CD4-positive, alpha-beta T cell treated with Interleukin-17A for 1 hour (primary cell): ENCODE results near the gene DSCAM.

Source experiments
- DNase-seq: peaks from one replicate; pipeline ENCODE4 v3.0.0-alpha.2; 2020

Gene DSCAM

DNA sequence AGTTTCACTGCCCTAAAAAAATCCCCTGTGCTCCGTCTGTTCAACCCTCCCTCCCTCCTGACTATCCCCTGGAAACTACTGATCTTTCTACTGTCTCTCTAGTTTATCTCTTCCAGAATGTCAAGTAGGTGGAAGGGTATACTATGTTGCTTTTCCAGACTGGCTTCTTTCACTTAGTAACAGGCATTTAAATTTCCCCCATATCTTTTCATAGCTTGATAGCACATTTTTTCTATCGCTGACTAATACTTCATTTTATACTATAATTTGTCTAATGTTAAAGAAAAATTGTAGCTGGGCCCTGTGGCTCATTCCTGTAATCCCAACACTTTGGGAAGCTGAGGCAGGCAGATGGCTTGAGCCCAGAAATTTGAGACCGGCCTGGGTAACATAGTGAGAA is 142.8 kb downstream of the DSCAM start:
- no peak for DNase-seq

DNA sequence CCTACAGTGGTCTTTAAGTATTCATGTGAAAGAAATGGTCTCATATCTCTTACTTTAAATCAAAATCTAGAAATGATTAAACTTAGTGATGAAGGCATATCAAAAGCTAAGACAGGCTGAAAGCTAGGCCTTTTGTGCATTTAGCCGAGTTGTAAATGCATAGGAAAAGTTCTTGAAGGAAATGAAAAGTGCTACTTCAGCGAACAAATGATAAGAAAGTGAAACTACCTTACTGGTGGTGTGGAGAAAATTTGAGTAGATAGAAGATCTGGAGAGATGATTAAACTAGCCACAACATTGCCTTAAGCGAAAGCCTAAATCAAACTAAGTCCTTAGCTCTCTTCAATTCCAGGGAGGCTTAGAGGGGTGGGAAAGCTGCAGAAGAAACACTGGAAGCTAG is 147.6 kb downstream of the DSCAM start:
- DNase-seq = no peak

DNA sequence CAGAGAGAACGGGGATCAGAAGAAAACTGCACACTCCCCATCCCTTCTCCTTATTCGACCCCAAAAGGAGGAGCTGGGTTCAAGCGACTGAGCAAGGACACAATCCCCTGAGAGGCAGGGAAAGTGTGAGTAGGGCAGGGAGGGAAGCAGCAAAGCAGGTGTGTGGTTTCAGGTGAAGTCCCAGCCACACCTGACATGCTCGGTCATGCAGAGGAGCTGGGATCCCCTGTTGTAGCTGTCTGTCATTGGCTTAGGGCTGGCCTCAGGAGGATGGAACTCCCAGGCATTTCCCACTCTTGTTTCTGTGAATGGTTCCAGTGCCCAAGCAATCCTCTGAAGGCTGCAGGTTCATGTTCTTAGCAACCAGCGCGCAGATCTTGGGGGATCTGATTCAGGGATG is 150.7 kb downstream of the DSCAM start:
- DNase-seq = no peak

- DNase-seq = no peak
These were observed 157.1 kb downstream of the DSCAM start for GRCh38 chr21:40689840-40690360.

DNA sequence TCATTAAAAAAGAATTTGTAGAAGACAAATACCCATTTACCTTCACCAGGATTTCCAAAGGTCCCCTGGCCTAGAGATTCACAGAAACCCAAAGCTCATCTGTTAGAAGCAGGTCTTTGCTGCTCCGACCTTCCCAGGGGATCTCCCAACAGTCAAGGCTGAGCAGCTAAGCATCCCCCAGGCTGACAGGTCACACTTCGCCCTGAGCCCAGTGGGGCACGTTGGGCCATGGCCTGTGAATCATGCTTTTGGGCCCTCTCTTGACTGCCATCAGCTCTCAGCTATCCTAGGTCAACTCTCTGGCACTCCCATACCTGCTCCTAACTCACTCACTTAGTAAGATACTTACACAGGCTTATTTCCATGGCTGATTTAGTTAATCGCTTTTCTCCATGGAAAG is 157.7 kb downstream of the DSCAM start:
- DNase-seq = no peak

DNA sequence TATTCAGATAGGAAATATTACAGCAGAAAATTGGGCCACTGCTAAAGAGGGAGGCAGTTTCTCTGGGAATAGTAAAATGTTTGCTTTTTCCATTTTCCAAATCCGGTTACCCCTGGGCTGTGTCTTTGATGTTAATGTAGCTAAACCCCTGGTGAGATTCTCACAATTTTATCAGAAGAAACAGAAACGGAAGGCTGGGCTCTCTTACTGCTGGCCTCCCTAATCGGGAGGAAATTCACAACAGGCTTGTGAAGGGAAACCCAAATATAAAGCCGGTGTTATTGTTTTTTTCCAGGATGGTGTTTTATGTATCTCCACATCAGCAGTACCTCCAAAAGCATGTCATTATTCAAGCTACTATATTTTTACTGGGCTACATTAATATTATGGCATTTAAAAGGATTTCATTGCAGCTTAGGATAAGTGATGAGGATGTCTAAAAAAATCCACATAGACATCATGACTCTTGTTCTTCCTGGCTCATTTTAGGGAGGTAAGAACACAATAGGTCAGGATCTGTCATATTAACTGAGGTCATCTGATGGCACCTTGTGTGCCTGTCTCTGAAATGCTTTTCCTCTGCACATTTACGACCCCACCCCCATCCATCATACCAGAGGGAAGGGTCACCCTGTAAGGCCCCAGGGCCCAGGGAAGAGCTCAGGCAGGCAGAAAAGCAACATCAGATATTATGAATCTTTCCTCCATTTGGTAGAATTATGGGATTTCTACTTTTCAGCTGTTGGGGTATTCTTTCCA is 158.7 kb downstream of the DSCAM start:
- no peak for DNase-seq

DNA sequence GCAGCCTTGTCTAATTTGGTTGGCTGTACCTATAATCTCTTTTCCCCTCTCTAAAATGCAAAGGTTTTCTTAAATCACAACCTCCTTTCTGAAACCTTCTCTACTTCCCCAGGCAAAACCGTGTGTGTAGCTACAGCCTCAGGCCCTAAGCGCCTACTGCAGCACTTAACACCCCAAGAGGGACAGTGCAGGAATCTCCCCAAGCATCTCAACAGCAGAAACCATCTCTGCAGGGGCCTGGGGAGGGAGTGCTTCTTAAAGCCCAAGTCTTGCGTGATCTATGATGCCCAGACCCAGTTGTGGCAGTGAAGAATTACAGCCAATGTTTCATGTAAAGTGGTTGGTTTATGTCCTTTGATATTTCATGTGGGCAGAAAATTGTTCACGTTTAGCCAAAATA is 159.3 kb downstream of the DSCAM start:
- no peak for DNase-seq

DNA sequence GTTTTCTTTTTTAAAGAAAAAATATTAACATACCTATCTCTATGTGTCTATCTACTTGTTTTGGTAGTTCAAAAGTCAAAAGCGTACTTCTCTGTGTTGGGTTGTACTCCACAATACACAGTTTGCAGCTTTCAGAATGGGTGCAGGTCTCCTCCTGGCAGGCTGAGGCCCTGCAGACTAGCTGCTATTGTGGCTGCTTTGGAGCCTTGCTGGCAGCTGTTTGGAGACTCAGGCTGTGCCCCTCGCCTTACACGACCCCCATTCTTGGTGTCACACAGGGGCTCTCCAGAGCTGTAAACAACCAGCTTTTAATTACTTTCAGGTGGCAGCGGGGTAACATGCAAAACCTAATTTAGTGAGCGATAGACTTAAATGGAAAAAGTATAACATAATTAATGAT is 160.4 kb downstream of the DSCAM start:
- DNase-seq = no peak

- no peak for DNase-seq
These were observed 161.8 kb downstream of the DSCAM start for GRCh38 chr21:40685141-40685540.

GRCh38 chr21:40684726-40685125 is 162.2 kb downstream of the DSCAM start:
- no peak for DNase-seq

- DNase-seq = no peak
These were observed 163.6 kb downstream of the DSCAM start for GRCh38 chr21:40683349-40683748.

DNA sequence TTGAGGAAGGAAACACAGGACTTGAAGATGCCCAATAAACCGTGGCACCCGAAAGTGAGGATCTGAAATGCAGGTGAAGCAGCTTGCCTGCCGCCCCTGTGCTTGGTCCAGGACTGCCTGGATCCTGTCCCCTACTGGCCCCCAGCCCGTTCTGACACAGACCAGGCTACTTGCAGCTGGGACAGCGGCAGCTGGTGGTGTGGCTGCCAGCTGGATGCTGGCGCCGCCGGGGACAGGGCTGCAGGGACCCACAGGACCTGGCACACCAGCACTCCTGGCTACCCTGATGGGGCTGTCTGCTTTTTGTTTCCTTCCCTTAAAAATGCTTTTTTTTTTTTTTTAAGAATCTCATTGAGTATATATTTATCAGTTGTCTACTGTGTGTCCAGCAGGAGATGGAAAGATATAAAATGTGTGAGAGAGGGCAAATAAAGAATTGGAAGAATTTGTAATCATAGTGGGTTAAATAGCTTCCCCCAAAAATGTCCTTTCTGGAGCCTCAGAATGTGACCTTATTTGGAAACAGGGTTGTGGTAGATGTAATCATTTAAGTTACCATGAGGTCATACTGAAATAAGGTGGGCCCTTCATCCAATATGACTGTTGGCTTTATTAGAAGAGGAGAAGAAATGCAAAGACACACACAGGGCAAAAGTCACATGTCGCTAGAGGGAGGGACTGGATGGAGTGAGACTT is 165.6 kb downstream of the DSCAM start:
- no peak for DNase-seq

DNA sequence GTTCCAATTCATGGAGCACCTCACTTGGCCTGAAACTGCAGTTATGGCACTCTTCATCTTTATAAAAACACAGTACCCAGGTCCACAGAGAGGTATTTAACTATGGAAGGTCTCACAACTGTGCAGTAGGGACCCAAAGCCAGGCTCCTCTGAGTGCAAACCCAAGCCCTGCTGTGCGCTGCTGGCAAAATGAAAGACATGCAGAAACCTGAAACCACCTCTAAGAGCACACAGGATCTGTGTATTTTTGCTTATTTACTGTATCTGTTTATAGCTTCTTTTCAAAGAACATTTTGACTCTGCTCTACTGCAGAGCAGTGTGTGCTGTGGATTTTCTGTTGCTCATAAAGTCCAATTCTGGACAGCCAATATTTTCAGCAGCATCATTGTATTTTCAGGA is 166.6 kb downstream of the DSCAM start:
- no peak for DNase-seq

DNA sequence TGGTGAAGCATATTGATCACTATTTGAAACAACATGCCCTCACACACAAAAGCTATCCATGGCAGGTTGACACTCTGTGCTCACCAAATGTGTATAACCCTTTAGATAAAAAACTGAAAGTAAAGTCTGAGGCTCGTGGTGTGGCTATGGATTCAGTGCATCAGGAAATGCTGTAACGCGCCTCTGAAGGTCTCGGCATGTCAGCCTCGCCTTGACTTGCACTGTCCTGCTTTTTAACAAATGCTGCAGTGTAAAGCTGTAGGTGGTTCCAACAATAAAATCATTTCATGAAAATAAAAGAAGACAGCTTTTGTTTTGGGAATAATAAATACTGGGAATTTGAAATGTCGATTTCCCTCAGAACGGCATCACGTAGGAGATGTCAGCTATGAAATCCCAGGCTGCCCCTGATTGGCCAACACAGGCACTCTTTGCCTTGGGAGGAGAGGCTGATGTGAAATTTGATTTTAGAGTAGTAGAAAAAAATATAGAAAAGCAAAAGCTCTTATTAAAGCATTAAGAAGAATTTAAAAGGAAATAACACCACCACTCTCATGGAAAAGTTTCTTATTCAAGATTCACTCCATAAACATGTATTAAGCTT is 168.2 kb downstream of the DSCAM start:
- DNase-seq = no peak

DNA sequence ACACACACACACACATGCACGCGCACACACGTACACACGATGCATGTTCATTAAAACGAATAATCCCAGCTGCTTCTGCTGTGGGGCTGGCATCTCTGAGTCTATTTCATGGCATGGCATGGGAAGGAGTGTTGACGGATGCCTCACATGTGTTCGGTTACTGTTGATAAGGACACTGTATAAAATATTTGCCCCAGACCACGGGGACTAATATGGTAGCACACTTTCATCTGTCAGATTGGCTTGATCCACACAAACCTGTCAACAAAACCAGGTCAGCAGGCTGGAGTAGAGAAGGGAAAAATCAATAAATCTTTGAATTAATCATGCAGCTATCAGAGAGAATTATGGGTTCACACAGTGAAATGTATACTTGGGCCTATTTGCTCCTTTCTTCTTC is 171.9 kb downstream of the DSCAM start:
- DNase-seq = no peak

- no peak for DNase-seq
These were observed 174.4 kb downstream of the DSCAM start for GRCh38 chr21:40672602-40673001.

GRCh38 chr21:40671716-40672115 is 175.2 kb downstream of the DSCAM start:
- no peak for DNase-seq

DNA sequence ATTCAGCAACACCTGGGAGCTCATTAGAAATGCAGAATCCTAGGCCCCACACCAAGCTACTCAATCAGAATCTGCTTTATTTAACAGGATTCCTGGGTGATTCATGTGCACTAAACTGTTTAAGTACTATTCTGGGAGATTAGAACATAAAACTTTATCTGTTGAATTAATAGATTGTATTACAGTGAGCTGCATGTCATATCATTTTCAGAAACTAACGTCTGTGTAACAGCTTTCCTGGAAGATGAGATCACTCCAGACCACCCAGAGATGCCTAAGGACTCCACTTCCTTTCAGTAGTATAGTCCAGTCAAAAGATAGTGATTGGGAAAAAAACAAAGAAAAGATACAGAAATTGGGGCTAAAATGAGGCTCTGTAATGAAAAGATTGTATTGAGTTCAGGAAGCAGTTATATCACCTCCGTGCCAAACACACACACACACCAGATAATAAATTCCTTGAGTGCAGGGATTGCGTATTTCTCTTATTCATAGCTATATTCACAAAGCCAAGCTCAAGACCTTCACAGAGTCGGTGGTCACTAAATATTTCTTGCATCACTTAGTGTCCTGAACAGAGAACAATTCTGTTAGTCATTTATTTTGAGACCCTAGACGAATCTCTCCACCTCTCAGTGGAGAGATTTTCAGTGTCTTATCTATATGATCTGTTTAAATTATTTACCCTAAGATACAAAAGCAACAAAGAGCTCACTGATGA is 178.2 kb downstream of the DSCAM start:
- DNase-seq = no peak

DNA sequence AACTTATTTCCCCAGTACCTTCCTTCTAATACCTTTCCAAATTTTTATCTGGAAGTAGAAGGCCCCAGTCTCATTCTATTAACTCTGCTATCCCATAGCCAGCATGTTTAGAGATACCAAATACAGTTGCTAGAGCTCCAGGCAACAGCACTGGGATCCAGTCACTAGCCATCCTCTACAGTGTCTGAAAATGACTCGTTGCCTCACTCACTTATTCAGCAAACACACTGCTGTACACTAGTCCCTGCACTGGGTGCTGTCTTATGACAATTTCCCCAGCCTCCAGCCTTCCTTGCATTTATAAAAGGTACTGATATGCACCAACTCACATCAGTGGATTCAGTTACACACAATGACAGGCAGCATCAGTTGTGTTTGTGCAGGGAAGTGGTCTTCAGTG is 179.0 kb downstream of the DSCAM start:
- DNase-seq = no peak

GRCh38 chr21:40662889-40663288 is 184.1 kb downstream of the DSCAM start:
- no peak for DNase-seq

GRCh38 chr21:40660461-40660860 is 186.5 kb downstream of the DSCAM start:
- DNase-seq = no peak

DNA sequence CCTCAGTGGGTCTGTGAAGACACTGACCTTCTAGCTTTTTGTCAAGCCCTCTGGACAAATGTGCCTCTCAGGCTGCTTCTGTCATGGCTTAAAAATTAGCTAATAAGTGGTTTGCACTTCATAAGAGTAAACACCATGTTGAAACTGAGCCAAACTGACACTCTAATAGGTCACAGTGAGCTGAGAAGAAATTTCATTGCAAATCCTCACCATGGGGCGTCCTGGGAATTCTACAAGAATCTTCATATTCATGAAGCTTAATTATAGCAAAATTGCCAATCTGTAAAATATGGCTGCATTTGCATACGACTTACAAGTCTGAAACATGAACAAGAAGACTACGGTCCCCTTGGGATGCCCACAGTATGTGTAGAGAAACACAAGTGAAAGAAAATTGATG is 188.6 kb downstream of the DSCAM start:
- no peak for DNase-seq

DNA sequence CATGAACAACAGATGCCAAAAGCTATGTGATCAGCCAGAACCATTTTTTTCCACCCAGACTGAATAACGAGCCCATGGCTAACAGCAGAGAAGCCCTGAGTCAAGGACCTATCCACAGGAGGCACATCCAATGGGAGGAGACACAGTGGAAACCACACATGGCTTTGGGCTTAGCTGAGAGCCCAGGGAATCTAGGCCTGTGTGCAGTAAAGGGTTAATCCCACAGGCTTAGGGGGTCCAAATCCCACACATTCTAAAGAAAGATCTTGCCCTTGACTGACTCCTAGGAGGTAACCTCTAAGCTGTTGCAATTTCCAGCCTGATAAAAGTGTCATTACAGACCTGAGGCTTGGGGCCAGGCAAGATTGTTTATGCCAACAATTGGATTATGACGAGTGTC is 194.5 kb downstream of the DSCAM start:
- no peak for DNase-seq
